GM12892 (cell line): ENCODE results near the gene UNC50.

Experiments used
- POLR2A ChIP-seq: IDR thresholded peaks from 2 replicates; pipeline ENCODE4 v1.6.1; 2011; ENCODE audit warnings: low read depth, low read length, control low read depth
- POLR2AphosphoS5 ChIP-seq: IDR thresholded peaks from 2 replicates; pipeline ENCODE4 v1.6.1; 2011; ENCODE audit warnings: low read depth, low read length, control low read depth

GRCh38 chr2:98649992-98650375 lies 41.6 kb downstream of the UNC50 start:
- TF ChIP-seq POLR2A (no peak), POLR2AphosphoS5 (no peak)
